HUES6 (cell line): ENCODE results near the gene SIL1.

Experiments used
- H3K27ac ChIP-seq: 2 replicates; pipeline ENCODE4 v1.7.0; 2013; ENCODE audit warnings: low read depth, mild to moderate bottlenecking, low read length, inconsistent platforms
- H3K27me3 ChIP-seq: 2 replicates; pipeline ENCODE4 v1.6.1; 2013; ENCODE audit warnings: low read length; ENCODE audit not compliant: control insufficient read depth, insufficient read depth
- H3K36me3 ChIP-seq: 2 replicates; pipeline ENCODE4 v1.6.1; 2013; ENCODE audit warnings: low read length; ENCODE audit not compliant: control insufficient read depth, insufficient read depth
- H3K4me1 ChIP-seq: 2 replicates; pipeline ENCODE4 v1.6.1; 2013; ENCODE audit warnings: low read length; ENCODE audit not compliant: control insufficient read depth, insufficient read depth
- H3K4me3 ChIP-seq: 2 replicates; pipeline ENCODE4 v1.5.1; 2013; ENCODE audit warnings: low read depth, low read length
- H3K9ac ChIP-seq: one replicate; pipeline ENCODE4 v1.6.1; 2013; ENCODE audit warnings: mild to moderate bottlenecking, low read length
- H3K9me3 ChIP-seq: 2 replicates; pipeline ENCODE4 v1.6.1; 2013; ENCODE audit warnings: low read depth, low read length; ENCODE audit not compliant: control insufficient read depth, insufficient read depth

Gene SIL1

GRCh38 chr5:138978080-138978479 is 220.1 kb downstream of the SIL1 start:
- Histone ChIP-seq H3K36me3 (no peaks in the 10 kb centered on the region), H3K9me3 (no peaks in the 10 kb centered on the region), H3K4me3 (no peak overlapping the region), H3K27ac (no peak overlapping the region), H3K4me1 (peaks cover 11% of the 10 kb centered on the region), H3K27me3 (no peaks in the 10 kb centered on the region), H3K9ac (no peak overlapping the region)

- no peak overlapping the region for H3K9ac ChIP-seq
- no peak overlapping the region for H3K27ac ChIP-seq
- peaks cover 11% of the 10 kb centered on the region for H3K4me1 ChIP-seq
Measured at GRCh38 chr5:138975098-138975847, 222.9 kb downstream of the SIL1 start.

GRCh38 chr5:138974227-138975063 is 223.7 kb downstream of the SIL1 start:
- H3K9ac ChIP-seq = no peak overlapping the region
- no peaks in the 10 kb centered on the region; the same call in 1 of the 2 replicates for H3K27me3 ChIP-seq
- H3K4me1 ChIP-seq = peaks cover 11% of the 10 kb centered on the region
- H3K27ac ChIP-seq = no peak overlapping the region
- no peaks in the 10 kb centered on the region for H3K36me3 ChIP-seq
- H3K9me3 ChIP-seq = no peaks in the 10 kb centered on the region
- H3K4me3 ChIP-seq = no peak overlapping the region

More at GRCh38 chr5:138975098-138975847, 222.9 kb downstream of the SIL1 start:
- H3K36me3 ChIP-seq = no peaks in the 10 kb centered on the region
- no peak overlapping the region for H3K4me3 ChIP-seq
- H3K9me3 ChIP-seq = no peaks in the 10 kb centered on the region
- no peaks in the 10 kb centered on the region for H3K27me3 ChIP-seq

- no peaks in the 10 kb centered on the region for H3K36me3 ChIP-seq
- H3K27me3 ChIP-seq = no peaks in the 10 kb centered on the region; the same call in 1 of the 2 replicates
- H3K4me1 ChIP-seq = peaks cover 5% of the 10 kb centered on the region; the same call in 1 of the 2 replicates
- no peak overlapping the region for H3K4me3 ChIP-seq
- H3K27ac ChIP-seq = no peak overlapping the region
- H3K9ac ChIP-seq = no peak overlapping the region
- H3K9me3 ChIP-seq = no peaks in the 10 kb centered on the region
Measured at GRCh38 chr5:138972836-138973235, 225.3 kb downstream of the SIL1 start.

GRCh38 chr5:138972230-138972629 is 225.9 kb downstream of the SIL1 start:
- Histone ChIP-seq H3K9me3 (no peaks in the 10 kb centered on the region), H3K27me3 (no peaks in the 10 kb centered on the region; the same call in 1 of the 2 replicates), H3K27ac (no peak overlapping the region), H3K4me1 (peaks cover 5% of the 10 kb centered on the region), H3K36me3 (no peaks in the 10 kb centered on the region), H3K9ac (no peak overlapping the region), H3K4me3 (no peak overlapping the region)

- Histone ChIP-seq H3K4me3 (no peak overlapping the region), H3K9me3 (no peaks in the 10 kb centered on the region), H3K27ac (no peak overlapping the region), H3K4me1 (peaks cover 17% of the 10 kb centered on the region), H3K9ac (no peak overlapping the region), H3K36me3 (no peaks in the 10 kb centered on the region), H3K27me3 (no peaks in the 10 kb centered on the region; the same call in 1 of the 2 replicates)
Measured at GRCh38 chr5:138969323-138970002, 228.7 kb downstream of the SIL1 start.

GRCh38 chr5:138968601-138969000 is 229.6 kb downstream of the SIL1 start:
- no peaks in the 10 kb centered on the region; the same call in 1 of the 2 replicates for H3K27me3 ChIP-seq
- no peaks in the 10 kb centered on the region for H3K9me3 ChIP-seq
- no peaks in the 10 kb centered on the region for H3K36me3 ChIP-seq
- peaks cover 20% of the 10 kb centered on the region for H3K4me1 ChIP-seq
- no peak overlapping the region for H3K4me3 ChIP-seq
- no peak overlapping the region for H3K9ac ChIP-seq
- no peak overlapping the region for H3K27ac ChIP-seq

GRCh38 chr5:138967791-138968448 is 230.2 kb downstream of the SIL1 start:
- H3K4me3 ChIP-seq = no peak overlapping the region
- H3K4me1 ChIP-seq = peaks cover 27% of the 10 kb centered on the region
- no peaks in the 10 kb centered on the region for H3K36me3 ChIP-seq
- H3K27me3 ChIP-seq = no peaks in the 10 kb centered on the region; the same call in 1 of the 2 replicates
- H3K9me3 ChIP-seq = no peaks in the 10 kb centered on the region
- H3K27ac ChIP-seq = no peak overlapping the region
- no peak overlapping the region for H3K9ac ChIP-seq

GRCh38 chr5:138966236-138966985 is 231.8 kb downstream of the SIL1 start:
- Histone ChIP-seq H3K36me3 (no peaks in the 10 kb centered on the region), H3K9me3 (no peaks in the 10 kb centered on the region), H3K4me1 (peaks cover 36% of the 10 kb centered on the region), H3K4me3 (no peak overlapping the region), H3K9ac (no peak overlapping the region), H3K27me3 (no peaks in the 10 kb centered on the region; the same call in 1 of the 2 replicates), H3K27ac (no peak overlapping the region)

GRCh38 chr5:138965626-138966025 is 232.5 kb downstream of the SIL1 start:
- Histone ChIP-seq H3K9me3 (no peaks in the 10 kb centered on the region), H3K9ac (no peak overlapping the region), H3K27ac (no peak overlapping the region), H3K27me3 (no peaks in the 10 kb centered on the region; the same call in 1 of the 2 replicates), H3K4me1 (peaks cover 36% of the 10 kb centered on the region), H3K4me3 (no peak overlapping the region), H3K36me3 (no peaks in the 10 kb centered on the region)
